ENCODE results near the gene ALPG. TPM values are rescaled to one million over a fixed set of nuclear protein-coding genes. Genes with fewer than 3 reads are reported as not detected.
"Not testable (repeated sequence)": the region's sequence is repeated elsewhere in the genome, so short reads cannot be mapped to it uniquely, and the experiment has no call there.

ALPG gene
- polyA plus RNA-seq (2013), result 0.11 TPM in 2 replicates

DNA sequence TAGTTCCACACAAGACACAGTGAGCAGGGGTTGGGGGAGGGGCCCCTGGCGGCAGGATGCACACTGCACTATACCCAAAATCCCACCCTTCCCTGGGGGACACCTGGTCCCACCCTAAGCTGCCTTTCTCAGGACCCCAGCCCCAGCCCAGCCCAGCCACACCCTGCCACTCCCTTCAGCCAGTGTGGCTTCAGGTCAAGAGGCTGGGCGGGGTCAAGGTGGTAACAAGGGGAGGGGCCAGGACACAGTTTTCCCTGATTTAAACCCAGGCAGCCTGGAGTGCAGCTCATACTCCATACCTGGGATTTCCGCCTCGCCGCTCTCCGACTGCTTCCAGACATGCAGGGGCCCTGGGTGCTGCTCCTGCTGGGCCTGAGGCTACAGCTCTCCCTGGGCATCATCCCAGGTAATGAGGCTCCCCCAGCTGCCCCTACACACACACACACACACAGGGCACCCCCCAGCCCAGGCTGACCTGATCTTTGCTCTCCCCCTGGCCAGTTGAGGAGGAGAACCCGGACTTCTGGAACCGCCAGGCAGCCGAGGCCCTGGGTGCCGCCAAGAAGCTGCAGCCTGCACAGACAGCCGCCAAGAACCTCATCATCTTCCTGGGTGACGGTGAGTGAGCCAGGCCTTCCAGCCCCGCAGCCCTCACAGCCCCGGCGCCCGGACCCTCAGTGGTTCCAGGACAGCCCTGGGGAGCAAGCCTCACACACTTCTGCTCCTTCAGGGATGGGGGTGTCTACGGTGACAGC, at the start of gene ALPG:
Gene ALPG, plus strand, starts transcription at position 289 of the 755 bp plus-strand sequence. Its CDS starts 51 bp downstream, at position 340.
- H4K12ac ChIP-seq (ENCODE audit: low read depth, low read length), result no peak within 1 kb of the TSS
- no peak within 1 kb of the TSS for H4K8ac ChIP-seq (ENCODE audit: low read depth, low read length)
- no peak within 1 kb of the TSS for H3K18ac ChIP-seq (ENCODE audit: low read length)
- no peaks in the 10 kb centered on the region for H3K4me1 ChIP-seq (ENCODE audit: control insufficient read depth in 1 of 2, insufficient read depth in 2 of 2, low read length in 2 of 2)
- no peak within 1 kb of the TSS for H4K91ac ChIP-seq (ENCODE audit: low read depth, low read length)
- no peak within 1 kb of the TSS for H3K23ac ChIP-seq (ENCODE audit: low read length)
- no peaks in the 10 kb centered on the region for H3K27me3 ChIP-seq (ENCODE audit: insufficient read depth, low read length)
- H3K9ac ChIP-seq (ENCODE audit: low read length), result no peak within 1 kb of the TSS
- no peak within 1 kb of the TSS for H2AFZ ChIP-seq (ENCODE audit: insufficient read depth, low read length, poor library complexity)
- no peak within 1 kb of the TSS for H3K4ac ChIP-seq (ENCODE audit: low read depth, low read length)
- H3K79me1 ChIP-seq (ENCODE audit: low read length), result no peaks in the 10 kb centered on the region
- H2BK120ac ChIP-seq (ENCODE audit: insufficient read depth, low read length, poor library complexity), result no peak within 1 kb of the TSS
- H3K14ac ChIP-seq (ENCODE audit: low read length), result no peak within 1 kb of the TSS
- DNase-seq, result no peak
- H2AK5ac ChIP-seq (ENCODE audit: low read length), result no peak within 1 kb of the TSS
- WGBS (ENCODE audit: extremely low coverage, insufficient coverage, insufficient read length), result no CpG with 5 or more reads among the region's 17 CpGs
- H3K36me3 ChIP-seq (ENCODE audit: control insufficient read depth in 1 of 2, insufficient read depth in 2 of 2, low read length in 2 of 2), result no peaks in the 10 kb centered on the region
- H3K27ac ChIP-seq (ENCODE audit: low read depth, low read length), result no peak within 1 kb of the TSS
- H2BK12ac ChIP-seq (ENCODE audit: low read length), result no peak within 1 kb of the TSS
- no peak within 1 kb of the TSS for H3K4me3 ChIP-seq (ENCODE audit: low read depth, low read length)
- H3K9me3 ChIP-seq (ENCODE audit: insufficient read depth, low read depth, low read length), result peaks cover 2% of the 10 kb centered on the region
- no peak within 1 kb of the TSS for H2BK5ac ChIP-seq (ENCODE audit: low read depth, low read length, poor library complexity)
- no peaks in the 10 kb centered on the region for H3K79me2 ChIP-seq (ENCODE audit: control insufficient read depth, insufficient read depth, low read length, poor library complexity)
- H3K4me2 ChIP-seq (ENCODE audit: low read length), result no peak within 1 kb of the TSS

GRCh38 chr2:232361646-232362045, 45.0 kb upstream of the ALPG start:
- H3K9ac ChIP-seq (ENCODE audit: low read length), result no peak overlapping the region
- H2AFZ ChIP-seq (ENCODE audit: insufficient read depth, low read length, poor library complexity), result no peak overlapping the region
- no peak overlapping the region for H3K4ac ChIP-seq (ENCODE audit: low read depth, low read length)
- no peak for DNase-seq
- no peaks in the 10 kb centered on the region for H3K27me3 ChIP-seq (ENCODE audit: insufficient read depth, low read length)
- no peak overlapping the region for H4K8ac ChIP-seq (ENCODE audit: low read depth, low read length)
- no peaks in the 10 kb centered on the region for H3K36me3 ChIP-seq (ENCODE audit: control insufficient read depth in 1 of 2, insufficient read depth in 2 of 2, low read length in 2 of 2)
- no peak overlapping the region for H2BK12ac ChIP-seq (ENCODE audit: low read length)
- no peak overlapping the region for H4K91ac ChIP-seq (ENCODE audit: low read depth, low read length)
- no peak overlapping the region for H2BK120ac ChIP-seq (ENCODE audit: insufficient read depth, low read length, poor library complexity)
- no CpG with 5 or more reads among the region's 5 CpGs for WGBS (ENCODE audit: extremely low coverage, insufficient coverage, insufficient read length)
- H2AK5ac ChIP-seq (ENCODE audit: low read length), result no peak overlapping the region
- H3K4me3 ChIP-seq (ENCODE audit: low read depth, low read length), result no peak overlapping the region
- H3K4me2 ChIP-seq (ENCODE audit: low read length), result no peak overlapping the region
- H3K79me2 ChIP-seq (ENCODE audit: control insufficient read depth, insufficient read depth, low read length, poor library complexity), result no peaks in the 10 kb centered on the region
- peaks cover 5% of the 10 kb centered on the region in 2 experiments for H3K4me1 ChIP-seq (ENCODE audit: control insufficient read depth in 1 of 2, insufficient read depth in 2 of 2, low read length in 2 of 2)
- no peak overlapping the region for H3K18ac ChIP-seq (ENCODE audit: low read length)
- no peak overlapping the region for H3K27ac ChIP-seq (ENCODE audit: low read depth, low read length)
- H3K9me3 ChIP-seq (ENCODE audit: insufficient read depth, low read depth, low read length), result peaks cover 2% of the 10 kb centered on the region
- no peak overlapping the region for H4K12ac ChIP-seq (ENCODE audit: low read depth, low read length)
- no peaks in the 10 kb centered on the region for H3K79me1 ChIP-seq (ENCODE audit: low read length)
- H3K23ac ChIP-seq (ENCODE audit: low read length), result no peak overlapping the region
- H2BK5ac ChIP-seq (ENCODE audit: low read depth, low read length, poor library complexity), result no peak overlapping the region
- no peak overlapping the region for H3K14ac ChIP-seq (ENCODE audit: low read length)

DNA sequence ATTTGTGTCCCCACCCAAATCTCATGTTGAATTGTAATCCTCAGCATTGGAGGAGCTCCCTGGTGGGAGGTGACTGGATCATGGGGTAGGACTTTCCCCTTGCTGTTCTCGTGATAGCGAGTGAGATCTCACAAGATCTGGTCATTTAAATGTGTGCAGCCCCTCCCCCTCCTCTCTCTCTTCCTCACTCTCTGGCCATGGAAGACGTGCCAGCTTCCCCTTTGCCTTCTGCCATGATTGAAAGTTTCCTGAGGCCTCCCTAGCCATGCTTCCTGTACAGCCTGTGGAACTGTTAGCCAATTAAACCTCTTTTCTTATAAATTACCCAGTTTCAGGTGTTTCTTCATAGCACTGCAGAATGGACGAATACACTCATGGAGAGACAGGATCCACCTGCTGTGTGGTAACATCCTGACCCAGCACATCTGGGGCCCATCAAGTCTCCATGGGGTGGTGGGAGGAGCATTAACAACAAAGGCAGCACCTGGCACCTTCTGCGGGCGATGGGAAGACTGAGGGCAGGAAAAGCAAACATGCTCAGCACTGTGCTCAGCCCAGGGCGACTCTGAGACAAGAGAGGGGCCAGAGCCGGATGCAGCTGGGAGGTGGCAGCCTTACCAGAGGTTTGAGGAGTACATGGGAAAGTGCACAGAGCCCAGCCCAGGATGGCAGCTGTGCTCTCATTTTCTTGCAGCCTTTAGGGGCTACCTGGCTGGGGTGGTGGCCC, 44.3 kb upstream of the ALPG start:
- no peak for DNase-seq
- Histone ChIP-seq H3K9ac (ENCODE audit: low read length) (no peak overlapping the region), H3K36me3 (ENCODE audit: control insufficient read depth in 1 of 2, insufficient read depth in 2 of 2, low read length in 2 of 2) (no peaks in the 10 kb centered on the region), H2AFZ (ENCODE audit: insufficient read depth, low read length, poor library complexity) (no peak overlapping the region), H3K4me3 (ENCODE audit: low read depth, low read length) (no peak overlapping the region), H3K23ac (ENCODE audit: low read length) (no peak overlapping the region), H3K27ac (ENCODE audit: low read depth, low read length) (no peak overlapping the region), H4K91ac (ENCODE audit: low read depth, low read length) (no peak overlapping the region), H2BK120ac (ENCODE audit: insufficient read depth, low read length, poor library complexity) (no peak overlapping the region), H2BK5ac (ENCODE audit: low read depth, low read length, poor library complexity) (no peak overlapping the region), H3K14ac (ENCODE audit: low read length) (no peak overlapping the region), H2AK5ac (ENCODE audit: low read length) (no peak overlapping the region), H3K18ac (ENCODE audit: low read length) (no peak overlapping the region), H3K4ac (ENCODE audit: low read depth, low read length) (no peak overlapping the region), H4K8ac (ENCODE audit: low read depth, low read length) (no peak overlapping the region), H3K9me3 (ENCODE audit: insufficient read depth, low read depth, low read length) (peaks cover 2% of the 10 kb centered on the region), H2BK12ac (ENCODE audit: low read length) (no peak overlapping the region), H3K27me3 (ENCODE audit: insufficient read depth, low read length) (no peaks in the 10 kb centered on the region), H3K4me1 (ENCODE audit: control insufficient read depth in 1 of 2, insufficient read depth in 2 of 2, low read length in 2 of 2) (peaks cover 5% of the 10 kb centered on the region in 2 experiments), H3K79me2 (ENCODE audit: control insufficient read depth, insufficient read depth, low read length, poor library complexity) (no peaks in the 10 kb centered on the region), H3K79me1 (ENCODE audit: low read length) (no peaks in the 10 kb centered on the region), H4K12ac (ENCODE audit: low read depth, low read length) (no peak overlapping the region), H3K4me2 (ENCODE audit: low read length) (no peak overlapping the region)
- WGBS (ENCODE audit: extremely low coverage, insufficient coverage, insufficient read length), result no CpG with 5 or more reads among the region's 8 CpGs

GRCh38 chr2:232363064-232363783, 43.4 kb upstream of the ALPG start:
- not testable (repeated sequence) for H2AFZ ChIP-seq (ENCODE audit: insufficient read depth, low read length, poor library complexity); H3K36me3 ChIP-seq (ENCODE audit: control insufficient read depth in 1 of 2, insufficient read depth in 2 of 2, low read length in 2 of 2); H3K4ac ChIP-seq (ENCODE audit: low read depth, low read length); H3K27me3 ChIP-seq (ENCODE audit: insufficient read depth, low read length); H3K79me2 ChIP-seq (ENCODE audit: control insufficient read depth, insufficient read depth, low read length, poor library complexity); H3K14ac ChIP-seq (ENCODE audit: low read length); H3K4me1 ChIP-seq (ENCODE audit: control insufficient read depth in 1 of 2, insufficient read depth in 2 of 2, low read length in 2 of 2); H3K9me3 ChIP-seq (ENCODE audit: insufficient read depth, low read depth, low read length); H3K79me1 ChIP-seq (ENCODE audit: low read length); H2BK120ac ChIP-seq (ENCODE audit: insufficient read depth, low read length, poor library complexity); H4K8ac ChIP-seq (ENCODE audit: low read depth, low read length); H3K27ac ChIP-seq (ENCODE audit: low read depth, low read length); H3K9ac ChIP-seq (ENCODE audit: low read length); H3K23ac ChIP-seq (ENCODE audit: low read length); H2BK12ac ChIP-seq (ENCODE audit: low read length); H3K18ac ChIP-seq (ENCODE audit: low read length); H4K12ac ChIP-seq (ENCODE audit: low read depth, low read length); H2AK5ac ChIP-seq (ENCODE audit: low read length); DNase-seq; H4K91ac ChIP-seq (ENCODE audit: low read depth, low read length); H2BK5ac ChIP-seq (ENCODE audit: low read depth, low read length, poor library complexity); H3K4me2 ChIP-seq (ENCODE audit: low read length); H3K4me3 ChIP-seq (ENCODE audit: low read depth, low read length)
- WGBS (ENCODE audit: extremely low coverage, insufficient coverage, insufficient read length), result no CpG with 5 or more reads among the region's 12 CpGs
